HepG2 (cell line): ENCODE data around the gene SKI. TPM values are rescaled to one million over a fixed set of nuclear protein-coding genes. Genes with fewer than 3 reads are reported as not detected.

Experiments used
- ATAC-seq: fragments of 200-7000 bp; cut with Tn5 transposase; 3 replicates; pipeline ENCODE4 v1.9.1; 2020; ENCODE audit warnings: mild to moderate bottlenecking, moderate library complexity
- BruUV-seq: library from RNA; stranded (reverse); fragments of 400-500 nt; replicated peaks from 2 replicates; lab custom pipeline; 2021; lab: Mats Ljungman, UMichigan
- CTCF ChIA-PET: fragments of 300-600 bp; formaldehyde crosslinking; extraction: SDS; loops from one replicate; lab custom pipeline; 2021; ENCODE audit warnings: low total read pairs, inconsistent platforms, low intra/inter-chr PET ratio; lab: Yijun Ruan, JAX
- POLR2A ChIA-PET: fragments of 350-600 bp; sonication (Branson Sonifier 250); formaldehyde crosslinking; loops from one replicate; lab custom pipeline; 2020; ENCODE audit warnings: antibody characterized with exemption, inconsistent platforms; lab: Yijun Ruan, JAX
- DNase-seq: peaks from one replicate; pipeline ENCODE4 v3.0.0-alpha.2; 2015; ENCODE audit warnings: low spot score
- FAIRE-seq: peaks from 3 replicates; lab custom pipeline; 2011; peaks lifted over from hg19 to GRCh38; lab: Jason Lieb, UNC
- H2AFZ ChIP-seq: one replicate; pipeline ENCODE4 v1.6.1; 2011; ENCODE audit warnings: low read length, inconsistent platforms
- H3K27ac ChIP-seq: fragments of 300-600 bp; 3 replicates; pipeline ENCODE4 v1.8.0; 2011; ENCODE audit warnings: mixed run types, mild to moderate bottlenecking, mixed read lengths, low read length, inconsistent platforms; ENCODE audit not compliant: insufficient read depth; ENCODE audit errors: extremely low read length
- H3K27me3 ChIP-seq, 2 experiments: fragments of 200-600 bp in 1 of 2; 2 replicates in 1 of 2; 3 replicates in 1 of 2; pipeline versions ENCODE4 v1.6.0 to v1.8.0; 2011; ENCODE audit warnings: low read length in 2 of 2, mild to moderate bottlenecking in 2 of 2, moderate library complexity in 2 of 2, inconsistent platforms in 1 of 2; ENCODE audit not compliant: insufficient read depth in 2 of 2, control insufficient read depth in 1 of 2
- H3K36me3 ChIP-seq, 2 experiments: fragments of 200-600 bp in 1 of 2; replicated peaks in 1 of 2; 2 replicates in 1 of 2; 3 replicates in 1 of 2; pipeline versions ENCODE4 v1.5.1 to v1.8.0; 2011; ENCODE audit warnings: low read length in 2 of 2, inconsistent platforms in 1 of 2; ENCODE audit not compliant: insufficient read depth in 2 of 2, control insufficient read depth in 1 of 2
- H3K4me1 ChIP-seq: 2 replicates; pipeline ENCODE4 v1.5.1; 2012; ENCODE audit warnings: low read length, inconsistent platforms; ENCODE audit not compliant: insufficient read depth
- H3K4me2 ChIP-seq: 2 replicates; pipeline ENCODE4 v1.6.0; 2011; ENCODE audit warnings: low read depth, low read length, inconsistent platforms
- H3K4me3 ChIP-seq, 3 experiments: fragments of 200-600 bp in 1 of 3; sonication (generic), shearing (Covaris generic) in 1 of 3; replicated peaks in 1 of 3; 2 replicates each; pipeline ENCODE4 v1.5.1; 2011 to 2016; ENCODE audit warnings: low read length in 3 of 3, inconsistent platforms in 2 of 3, low read depth in 2 of 3, mild to moderate bottlenecking in 2 of 3, control low read depth in 1 of 3, mixed read lengths in 1 of 3; ENCODE audit not compliant: insufficient read depth in 1 of 3
- H3K79me2 ChIP-seq: one replicate; pipeline ENCODE4 v1.6.1; 2011; ENCODE audit warnings: low read length, inconsistent platforms; ENCODE audit not compliant: insufficient read depth
- H3K9ac ChIP-seq: 2 replicates; pipeline ENCODE4 v1.6.0; 2011; ENCODE audit warnings: mild to moderate bottlenecking, low read depth, low read length, inconsistent platforms; ENCODE audit not compliant: insufficient read depth
- H3K9me3 ChIP-seq: 2 replicates; pipeline ENCODE4 v1.5.1; 2012; ENCODE audit warnings: mild to moderate bottlenecking, low read length
- H4K20me1 ChIP-seq: 2 replicates; pipeline ENCODE4 v1.6.0; 2011; ENCODE audit warnings: inconsistent platforms, mild to moderate bottlenecking, low read length, moderate library complexity; ENCODE audit not compliant: insufficient read depth
- BCL6 ChIP-seq: IDR thresholded peaks from 2 replicates; pipeline ENCODE4 v1.6.1; 2016; ENCODE audit warnings: missing genetic modification reagents, missing compliant biosample characterization
- GABPB1 ChIP-seq: IDR thresholded peaks from 2 replicates; pipeline ENCODE4 v1.6.1; 2016; ENCODE audit warnings: mild to moderate bottlenecking, missing genetic modification reagents, moderate library complexity, missing compliant biosample characterization
- HDAC1 ChIP-seq: sonication (generic); formaldehyde crosslinking; IDR thresholded peaks from 2 replicates; pipeline ENCODE4 v1.5.1; 2020; ENCODE audit warnings: mild to moderate bottlenecking, missing genetic modification reagents
- MAFG ChIP-seq: sonication (generic); formaldehyde crosslinking; IDR thresholded peaks from 2 replicates; pipeline ENCODE4 v1.5.1; 2020; ENCODE audit warnings: mild to moderate bottlenecking, missing genetic modification reagents
- MATR3 ChIP-seq: sonication (generic); formaldehyde crosslinking; IDR thresholded peaks from 2 replicates; pipeline ENCODE4 v1.4.0; 2020; ENCODE audit warnings: missing genetic modification reagents
- MED13 ChIP-seq: sonication (generic); formaldehyde crosslinking; IDR thresholded peaks from 2 replicates; pipeline ENCODE4 v1.5.0; 2020; ENCODE audit warnings: missing genetic modification reagents
- MXD1 ChIP-seq: sonication (generic); formaldehyde crosslinking; IDR thresholded peaks from 2 replicates; pipeline ENCODE4 v1.4.0; 2020; ENCODE audit warnings: mild to moderate bottlenecking, missing genetic modification reagents
- POLR2AphosphoS5 ChIP-seq: IDR thresholded peaks from 2 replicates; pipeline ENCODE4 v1.6.1; 2012; ENCODE audit warnings: low read depth, low read length
- SNAI1 ChIP-seq: sonication (generic); formaldehyde crosslinking; IDR thresholded peaks from 2 replicates; pipeline ENCODE4 v1.5.0; 2020; ENCODE audit warnings: mild to moderate bottlenecking, missing genetic modification reagents, borderline replicate concordance
- SP1 ChIP-seq, 2 experiments: fragments of 450-650 bp in 1 of 2; sonication (generic) in 1 of 2; formaldehyde crosslinking in 1 of 2; IDR thresholded peaks; 2 replicates each; pipeline versions ENCODE4 v1.4.0 to v1.6.1; 2016 to 2020; ENCODE audit warnings: missing genetic modification reagents in 1 of 2
- TFDP2 ChIP-seq: sonication (generic); formaldehyde crosslinking; IDR thresholded peaks from 2 replicates; pipeline ENCODE4 v1.4.0; 2020; ENCODE audit warnings: missing genetic modification reagents
- THYN1 ChIP-seq: sonication (generic); formaldehyde crosslinking; IDR thresholded peaks from 2 replicates; pipeline ENCODE4 v1.8.1; 2023; ENCODE audit warnings: low read depth, mild to moderate bottlenecking, moderate library complexity, missing genetic modification reagents, borderline replicate concordance
- TRAFD1 ChIP-seq: sonication (generic); formaldehyde crosslinking; IDR thresholded peaks from 2 replicates; pipeline ENCODE4 v1.5.1; 2020; ENCODE audit warnings: missing genetic modification reagents, mild to moderate bottlenecking, borderline replicate concordance
- XRCC5 ChIP-seq: fragments of 200-400 bp; formaldehyde crosslinking; optimal IDR thresholded peaks from 2 replicates; pipeline ENCODE3; 2017; ENCODE audit warnings: mild to moderate bottlenecking, low read length
- ZFP36L1 ChIP-seq: sonication (generic); formaldehyde crosslinking; IDR thresholded peaks from 2 replicates; pipeline ENCODE4 v1.8.0; 2022; ENCODE audit warnings: mild to moderate bottlenecking, missing genetic modification reagents, moderate library complexity
- ZFP90 ChIP-seq: sonication (generic); formaldehyde crosslinking; IDR thresholded peaks from 2 replicates; pipeline ENCODE4 v1.8.0; 2022; ENCODE audit warnings: missing genetic modification reagents, mild to moderate bottlenecking, inconsistent platforms, borderline replicate concordance
- ZNF136 ChIP-seq: sonication (generic); formaldehyde crosslinking; IDR thresholded peaks from 2 replicates; pipeline ENCODE4 v1.8.1; 2022; ENCODE audit warnings: low read depth, mild to moderate bottlenecking, moderate library complexity, missing genetic modification reagents
- ZNF337 ChIP-seq: sonication (generic); formaldehyde crosslinking; IDR thresholded peaks from 2 replicates; pipeline ENCODE4 v1.5.1; 2020; ENCODE audit warnings: missing genetic modification reagents, low read depth, mild to moderate bottlenecking, borderline replicate concordance
- ZNF446 ChIP-seq: sonication (generic); formaldehyde crosslinking; IDR thresholded peaks from 2 replicates; pipeline ENCODE4 v1.5.0; 2020; ENCODE audit warnings: mild to moderate bottlenecking, missing genetic modification reagents
- ZNF451 ChIP-seq: sonication (generic); formaldehyde crosslinking; IDR thresholded peaks from 2 replicates; pipeline ENCODE4 v1.5.0; 2020; ENCODE audit warnings: mild to moderate bottlenecking, missing genetic modification reagents
- ZNF530 ChIP-seq: sonication (generic); formaldehyde crosslinking; IDR thresholded peaks from 2 replicates; pipeline ENCODE4 v1.5.0; 2020; ENCODE audit warnings: low read depth, mild to moderate bottlenecking, missing genetic modification reagents
- ZSCAN20 ChIP-seq: sonication (generic); formaldehyde crosslinking; IDR thresholded peaks from 2 replicates; pipeline ENCODE4 v1.4.0; 2020; ENCODE audit warnings: missing genetic modification reagents, mild to moderate bottlenecking, borderline replicate concordance
- WGBS: methylation state at CpG from one replicate; pipeline ENCODE4 v1.1.6; 2017; ENCODE audit warnings: low lambda C conversion rate; 5-methylcytosine and 5-hydroxymethylcytosine counted together
- in situ Hi-C: cut with HindIII; loops from 2 replicates; pipeline ENCODE4 v1.10.0; 2017; ENCODE audit warnings: low pct_unique_long_range_greater_than_20kb; ENCODE audit not compliant: extremely low pct_ligation_motif_present
- intact Hi-C: fragments of 100-400 bp; cut with micrococcal nuclease; formaldehyde crosslinking; loops from one replicate; pipeline ENCODE4 v1.10.0; 2022; ENCODE audit not compliant: unreplicated experiment
- polyA plus RNA-seq, 8 experiments: library from polyadenylated mRNA; depleted of rRNA in 3 of 8; stranded (reverse) in 7 of 8; unstranded in 1 of 8; fragments of >200 nt; fragmentation: Illumina TruSeq in 4 of 8; extraction: Trizol in 4 of 8; gene quantifications; 2 replicates each; pipeline versions ENCODE4 v1.2.1 to v1.2.3, GENCODE V29; 2011 to 2016; ENCODE audit warnings: low read depth in 4 of 8, missing spikeins in 1 of 8, mixed read lengths in 1 of 8; ENCODE audit not compliant: insufficient read depth in 1 of 8
- total RNA-seq, 5 experiments: library from RNA; depleted of rRNA; stranded (reverse); fragments of >200 nt; fragmentation: Illumina TruSeq; extraction: Trizol; gene quantifications; 2 replicates each; pipeline ENCODE4 v1.2.3, GENCODE V29; 2016; ENCODE audit warnings: low read depth in 1 of 5

Gene SKI
- total and polyA plus RNA-seq, 2 of the 13 experiments (the other 11 are each of a cell fraction or from before 2014, with no cell fraction given), result 4.7 to 6.9 TPM

GRCh38 chr1:2227346-2228156, 568 bp upstream of the SKI start:
- intact Hi-C loops (no loop called here), in situ Hi-C loops (no loop called here)
- FAIRE-seq (no peak), ATAC-seq (peak; percentile 70), DNase-seq (peak; percentile 89)
- Histone ChIP-seq H4K20me1 (peaks cover 38% of the 10 kb centered on the region), H3K79me2 (peaks cover 39% of the 10 kb centered on the region), H3K4me1 (peaks cover 26% of the 10 kb centered on the region), H3K9ac (peak overlapping the region; percentile 99), H2AFZ (no peak overlapping the region), H3K4me3 (peak overlapping the region; percentile 65 to 96 (median 94)), H3K9me3 (no peaks in the 10 kb centered on the region), H3K36me3 (no peaks in the 10 kb centered on the region), H3K4me2 (peak overlapping the region; percentile 85), H3K27ac (peak overlapping the region; percentile 88), H3K27me3 (no peaks in the 10 kb centered on the region; a peak in 1 of 5 replicates)
- WGBS, result no CpG with 5 or more reads among the region's 129 CpGs
- BruUV-seq, result no TSS peak
- ChIA-PET CTCF (no interaction called here), POLR2A (interaction anchor here (0.6 to 9.9 kb wide), 6 partner anchors 22 to 186 kb away, joined by 3 to 178 read pairs (median 3); partner anchors contain the start of genes MORN1 and RER1)
- TF ChIP-seq ZFP36L1 (CRISPR knock-in tag), result no peak
- no peak for TF ChIP-seq ZNF136 (CRISPR knock-in tag)
- TF ChIP-seq ZNF337 (CRISPR knock-in tag), result no peak
- peak; percentile 44; the same call in 1 of the 2 replicates for TF ChIP-seq MXD1
- no peak for TF ChIP-seq POLR2AphosphoS5
- no peak for TF ChIP-seq ZFP90 (CRISPR knock-in tag)
- TF ChIP-seq GABPB1 (CRISPR knock-in tag), result peak; percentile 71
- TF ChIP-seq SP1 (IDR thresholded peaks at IDR 0.05), result no peak
- TF ChIP-seq SP1 (CRISPR knock-in tag; IDR thresholded peaks at IDR 0.05), result peak; percentile 47
- peak; percentile 43; the same call in 1 of the 2 replicates for TF ChIP-seq ZNF451 (CRISPR knock-in tag)
- no peak for TF ChIP-seq TRAFD1
- no peak for TF ChIP-seq THYN1 (CRISPR knock-in tag)
- no peak for TF ChIP-seq MAFG (CRISPR knock-in tag)
- no peak for TF ChIP-seq SNAI1
- TF ChIP-seq XRCC5, result no peak
- 0 out of 2 replicates have a peak, but pooled peaks have one; percentile 22 for TF ChIP-seq TFDP2 (CRISPR knock-in tag)
- peak; percentile 70 for TF ChIP-seq BCL6 (CRISPR knock-in tag)
- TF ChIP-seq MED13 (CRISPR knock-in tag), result no peak
- no peak for TF ChIP-seq MATR3
- no peak for TF ChIP-seq ZNF446 (CRISPR knock-in tag)
- no peak for TF ChIP-seq ZSCAN20 (CRISPR knock-in tag)
- no peak for TF ChIP-seq ZNF530 (CRISPR knock-in tag)
- TF ChIP-seq HDAC1 (CRISPR knock-in tag), result no peak; the same call in 1 of the 2 replicates
